ENCODE measurements around the gene SKIL.
"Not testable (repeated sequence)": the region's sequence is repeated elsewhere in the genome, so short reads cannot be mapped to it uniquely, and the experiment has no call there.

SKIL gene

GRCh38 chr3:170323331-170323730 is 34.2 kb upstream of the SKIL start:
- DNase-seq (ENCODE audit: low read depth in 2 of 2) = no peak
- H3K4me3 ChIP-seq (replicated peaks in 1 of 2; ENCODE audit: low read depth in 2 of 2, low read length in 2 of 2) = no peak overlapping the region
- TF ChIP-seq CTCF (IDR thresholded peaks at IDR 0.05; ENCODE audit: low read depth, low read length) = no peak

- no peak for TF ChIP-seq CTCF (IDR thresholded peaks at IDR 0.05; ENCODE audit: low read depth, low read length)
- no peak for DNase-seq (ENCODE audit: low read depth in 2 of 2)
These were observed 32.6 kb upstream of the SKIL start for GRCh38 chr3:170324962-170325361.

GRCh38 chr3:170327040-170327808 is 30.3 kb upstream of the SKIL start:
- no peak for DNase-seq (ENCODE audit: low read depth in 2 of 2)
- no peak overlapping the region for H3K4me3 ChIP-seq (replicated peaks in 1 of 2; ENCODE audit: low read depth in 2 of 2, low read length in 2 of 2)
- no peak for TF ChIP-seq CTCF (IDR thresholded peaks at IDR 0.05; ENCODE audit: low read depth, low read length)

More at GRCh38 chr3:170324962-170325361, 32.6 kb upstream of the SKIL start:
- no peak overlapping the region for H3K4me3 ChIP-seq (replicated peaks in 1 of 2; ENCODE audit: low read depth in 2 of 2, low read length in 2 of 2)

- DNase-seq (ENCODE audit: low read depth in 2 of 2); H3K4me3 ChIP-seq (replicated peaks in 1 of 2; ENCODE audit: low read depth in 2 of 2, low read length in 2 of 2): not testable (repeated sequence)
These were observed 29.5 kb upstream of the SKIL start for GRCh38 chr3:170327868-170328548.

- peak; percentile 34 to 64 for DNase-seq (ENCODE audit: low read depth in 2 of 2)
- no peak for TF ChIP-seq CTCF (IDR thresholded peaks at IDR 0.05; ENCODE audit: low read depth, low read length)
- H3K4me3 ChIP-seq (replicated peaks in 1 of 2; ENCODE audit: low read depth in 2 of 2, low read length in 2 of 2) = no peak overlapping the region
These were observed 27.1 kb upstream of the SKIL start for GRCh38 chr3:170330366-170330765.

GRCh38 chr3:170331143-170331542 is 26.4 kb upstream of the SKIL start:
- no peak for DNase-seq (ENCODE audit: low read depth in 2 of 2)
- TF ChIP-seq CTCF (IDR thresholded peaks at IDR 0.05; ENCODE audit: low read depth, low read length) = no peak
- no peak overlapping the region for H3K4me3 ChIP-seq (replicated peaks in 1 of 2; ENCODE audit: low read depth in 2 of 2, low read length in 2 of 2)

GRCh38 chr3:170337420-170337819 is 20.1 kb upstream of the SKIL start:
- no peak for DNase-seq (ENCODE audit: low read depth in 2 of 2)
- TF ChIP-seq CTCF (IDR thresholded peaks at IDR 0.05; ENCODE audit: low read depth, low read length) = no peak
- no peak overlapping the region for H3K4me3 ChIP-seq (replicated peaks in 1 of 2; ENCODE audit: low read depth in 2 of 2, low read length in 2 of 2)
